Thoracic aorta (tissue), 2 donors: ENCODE measurements around the gene TNPO3. TPM values are rescaled to one million over a fixed set of nuclear protein-coding genes. Genes with fewer than 3 reads are reported as not detected.

Source experiments
- ATAC-seq: fragments of 150-250 bp; one replicate; pipeline ENCODE4 v1.8.0; 2017; ENCODE audit warnings: low read depth; ENCODE audit not compliant: insufficient number of reproducible peaks, low FRiP score
- DNase-seq: peaks from one replicate; pipeline ENCODE4 v3.0.0-alpha.2; 2020; ENCODE audit warnings: low spot score
- H3K27ac ChIP-seq, 2 donors: fragments of 200-600 bp; sonication (generic); 1 replicate in 1 of 2; 2 replicates in 1 of 2; pipeline ENCODE4 v1.5.1; 2016; ENCODE audit warnings: mild to moderate bottlenecking in 2 of 2, moderate library complexity in 2 of 2
- H3K27me3 ChIP-seq: fragments of 200-600 bp; sonication (generic); replicated peaks from 2 replicates; pipeline ENCODE4 v1.6.0; 2016; ENCODE audit warnings: mild to moderate bottlenecking; ENCODE audit not compliant: insufficient read depth
- H3K36me3 ChIP-seq: fragments of 200-600 bp; sonication (generic); one replicate; pipeline ENCODE4 v1.5.1; 2016
- H3K4me1 ChIP-seq, 2 donors: fragments of 200-600 bp; sonication (generic); 1 replicate in 1 of 2; 2 replicates in 1 of 2; pipeline versions ENCODE4 v1.5.1 to v1.6.0; 2016; ENCODE audit warnings: low read depth in 2 of 2, mild to moderate bottlenecking in 1 of 2; ENCODE audit not compliant: control insufficient read depth in 1 of 2
- H3K4me3 ChIP-seq: fragments of 200-600 bp; sonication (generic); 2 replicates; pipeline ENCODE4 v1.5.1; 2016; ENCODE audit warnings: mild to moderate bottlenecking
- H3K9me3 ChIP-seq: fragments of 200-600 bp; sonication (generic); 2 replicates; pipeline ENCODE4 v1.5.1; 2016
- total RNA-seq, 2 donors: library from RNA; depleted of rRNA; stranded (reverse); fragments of >200 nt; gene quantifications; one replicate each; pipeline versions ENCODE4 v1.1.0 to v1.2.3, GENCODE V29; 2016
- TF ChIP-seq, protein P1 (sequence below): fragments of 200-600 bp; sonication (generic); IDR thresholded peaks from one replicate; pipeline ENCODE4 v1.5.1; 2019; ENCODE audit warnings: antibody characterized with exemption

The TNPO3 gene
- total RNA-seq, 2 donors from 2014 or later: 28.6 to 29.5 TPM

DNA sequence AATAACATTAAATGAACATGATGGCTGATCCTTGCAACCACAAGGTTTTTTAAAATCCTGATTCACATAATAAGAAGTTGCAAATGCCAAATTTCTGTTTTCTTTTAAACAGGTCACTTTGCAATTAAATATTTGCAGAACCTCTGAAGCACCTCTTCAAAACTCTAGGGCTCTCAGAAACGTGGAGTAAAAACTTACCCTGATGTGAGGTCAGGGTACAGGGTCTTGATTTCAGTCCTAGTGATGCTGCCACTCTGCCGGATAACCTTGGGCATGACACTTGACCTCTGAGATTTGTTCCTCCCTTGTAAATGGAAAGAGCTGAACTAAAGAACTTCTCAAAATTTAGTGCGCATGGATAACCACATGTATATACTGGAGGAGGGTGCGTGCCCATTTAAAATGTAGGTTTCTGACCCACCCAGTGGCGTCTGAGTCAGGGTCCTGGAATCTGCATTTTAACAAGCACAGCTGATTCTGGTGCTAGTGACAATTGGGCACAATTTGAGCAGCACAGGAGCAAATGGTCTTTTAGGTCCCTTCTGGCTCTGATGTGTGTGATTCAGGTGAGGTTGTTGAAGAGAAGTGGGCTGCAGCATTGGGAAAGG, 35.5 kb upstream of the TNPO3 start:
- Histone ChIP-seq H3K36me3 (no peaks in the 10 kb centered on the region), H3K27me3 (no peaks in the 10 kb centered on the region), H3K4me1 (no peaks in the 10 kb centered on the region), H3K4me3 (no peak overlapping the region), H3K9me3 (no peaks in the 10 kb centered on the region), H3K27ac (no peak overlapping the region)
- TF ChIP-seq, protein P1, sequence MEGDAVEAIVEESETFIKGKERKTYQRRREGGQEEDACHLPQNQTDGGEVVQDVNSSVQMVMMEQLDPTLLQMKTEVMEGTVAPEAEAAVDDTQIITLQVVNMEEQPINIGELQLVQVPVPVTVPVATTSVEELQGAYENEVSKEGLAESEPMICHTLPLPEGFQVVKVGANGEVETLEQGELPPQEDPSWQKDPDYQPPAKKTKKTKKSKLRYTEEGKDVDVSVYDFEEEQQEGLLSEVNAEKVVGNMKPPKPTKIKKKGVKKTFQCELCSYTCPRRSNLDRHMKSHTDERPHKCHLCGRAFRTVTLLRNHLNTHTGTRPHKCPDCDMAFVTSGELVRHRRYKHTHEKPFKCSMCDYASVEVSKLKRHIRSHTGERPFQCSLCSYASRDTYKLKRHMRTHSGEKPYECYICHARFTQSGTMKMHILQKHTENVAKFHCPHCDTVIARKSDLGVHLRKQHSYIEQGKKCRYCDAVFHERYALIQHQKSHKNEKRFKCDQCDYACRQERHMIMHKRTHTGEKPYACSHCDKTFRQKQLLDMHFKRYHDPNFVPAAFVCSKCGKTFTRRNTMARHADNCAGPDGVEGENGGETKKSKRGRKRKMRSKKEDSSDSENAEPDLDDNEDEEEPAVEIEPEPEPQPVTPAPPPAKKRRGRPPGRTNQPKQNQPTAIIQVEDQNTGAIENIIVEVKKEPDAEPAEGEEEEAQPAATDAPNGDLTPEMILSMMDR: no peak
- DNase-seq: no peak
- no peak for ATAC-seq

DNA sequence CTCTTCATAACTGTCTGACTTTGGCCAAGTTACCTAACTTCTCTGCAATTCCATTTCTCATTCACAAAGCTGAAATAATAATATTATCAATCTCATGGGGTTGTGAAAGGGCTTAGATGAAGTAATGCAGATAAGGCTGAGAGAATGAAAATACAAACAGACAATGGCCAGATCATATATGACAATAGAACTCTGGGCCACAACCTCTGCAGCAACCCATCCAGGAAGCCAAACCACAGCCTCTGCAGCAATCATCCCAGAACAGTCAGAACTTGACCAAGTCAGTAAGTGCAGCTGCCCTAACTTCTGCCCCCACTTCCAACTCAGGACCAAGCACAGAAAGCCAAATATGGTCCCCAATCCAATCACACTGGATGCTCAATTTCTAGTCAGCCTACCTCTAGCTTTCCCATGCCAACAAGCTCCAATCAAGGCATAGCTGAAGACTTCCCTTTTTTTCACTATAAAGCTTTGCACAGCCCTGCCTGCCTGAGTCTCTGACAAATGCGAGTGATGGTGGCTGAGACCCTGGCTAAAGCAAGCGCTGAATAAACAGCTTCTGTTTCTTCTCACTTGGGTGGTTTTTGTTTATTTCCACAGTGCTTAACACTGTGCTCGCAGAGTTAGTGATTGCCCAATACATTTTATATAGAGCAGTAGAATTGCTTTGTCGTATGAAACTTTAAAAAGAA, 34.8 kb upstream of the TNPO3 start:
- Histone ChIP-seq H3K9me3 (no peaks in the 10 kb centered on the region), H3K36me3 (no peaks in the 10 kb centered on the region), H3K27me3 (no peaks in the 10 kb centered on the region), H3K4me1 (no peaks in the 10 kb centered on the region), H3K27ac (no peak overlapping the region), H3K4me3 (no peak overlapping the region)
- TF ChIP-seq, protein P1: no peak
- no peak for ATAC-seq
- no peak for DNase-seq

DNA sequence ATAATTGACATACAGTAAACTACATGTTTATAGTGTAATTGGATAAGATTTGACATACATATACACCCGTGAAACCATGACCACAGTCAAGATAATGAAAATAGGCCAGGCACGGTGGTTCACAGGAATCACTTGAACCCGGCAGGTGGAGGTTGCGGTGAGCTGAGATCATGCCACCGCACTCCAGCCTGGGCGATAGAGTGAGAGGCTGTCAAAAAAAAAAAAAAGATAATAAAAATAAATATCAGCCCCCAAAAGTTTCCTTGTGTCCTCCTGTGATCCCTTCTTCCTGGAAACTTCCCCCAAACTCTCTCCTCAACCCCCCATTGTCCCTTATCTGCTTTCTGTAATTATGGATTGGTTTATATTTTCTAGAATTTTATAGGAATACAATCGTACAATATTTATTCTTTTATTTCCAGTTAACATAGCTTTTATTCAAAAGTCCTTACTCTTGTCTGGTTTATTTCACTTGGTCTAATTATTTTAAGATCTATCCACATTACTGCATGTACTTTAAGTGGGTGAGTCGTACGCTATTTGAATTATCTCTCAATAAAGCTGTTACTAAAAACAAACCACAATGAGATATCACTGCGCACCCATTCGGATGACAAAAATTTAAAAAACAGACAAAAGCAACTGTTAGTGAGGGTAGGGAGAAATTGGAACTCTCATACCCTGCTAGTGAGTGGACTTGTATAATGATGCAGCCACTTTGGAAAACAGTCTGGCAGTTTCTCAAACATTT, 30.1 kb upstream of the TNPO3 start:
- Histone ChIP-seq H3K36me3 (no peaks in the 10 kb centered on the region), H3K4me3 (no peak overlapping the region), H3K4me1 (no peaks in the 10 kb centered on the region), H3K27me3 (no peaks in the 10 kb centered on the region), H3K27ac (no peak overlapping the region), H3K9me3 (no peaks in the 10 kb centered on the region)
- ATAC-seq (no peak), DNase-seq (no peak)
- TF ChIP-seq, protein P1: no peak

DNA sequence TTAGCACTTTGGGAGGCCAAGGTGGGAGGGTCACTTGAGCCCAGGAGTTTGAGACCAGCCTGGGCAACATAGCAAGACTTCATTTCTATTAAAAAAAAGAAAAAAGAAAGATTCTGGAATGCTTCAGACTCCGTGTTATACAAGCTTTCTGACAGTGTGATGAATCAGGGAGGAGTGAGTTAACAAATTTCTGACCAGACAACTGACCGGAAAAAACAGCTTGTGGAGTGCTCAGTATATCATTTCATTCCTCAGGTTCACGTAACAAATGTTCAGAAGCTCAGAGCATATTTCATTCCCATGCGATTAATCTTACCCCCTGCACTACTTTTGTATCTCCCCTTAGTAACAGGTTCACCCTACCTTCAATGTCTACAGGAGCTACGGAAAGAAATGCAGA, 28.6 kb upstream of the TNPO3 start:
- H3K27me3 ChIP-seq: no peaks in the 10 kb centered on the region
- DNase-seq: no peak
- H3K27ac ChIP-seq: no peak overlapping the region
- H3K36me3 ChIP-seq: no peaks in the 10 kb centered on the region
- ATAC-seq: no peak
- no peaks in the 10 kb centered on the region for H3K9me3 ChIP-seq
- no peak overlapping the region for H3K4me3 ChIP-seq
- TF ChIP-seq, protein P1: no peak
- no peaks in the 10 kb centered on the region for H3K4me1 ChIP-seq

DNA sequence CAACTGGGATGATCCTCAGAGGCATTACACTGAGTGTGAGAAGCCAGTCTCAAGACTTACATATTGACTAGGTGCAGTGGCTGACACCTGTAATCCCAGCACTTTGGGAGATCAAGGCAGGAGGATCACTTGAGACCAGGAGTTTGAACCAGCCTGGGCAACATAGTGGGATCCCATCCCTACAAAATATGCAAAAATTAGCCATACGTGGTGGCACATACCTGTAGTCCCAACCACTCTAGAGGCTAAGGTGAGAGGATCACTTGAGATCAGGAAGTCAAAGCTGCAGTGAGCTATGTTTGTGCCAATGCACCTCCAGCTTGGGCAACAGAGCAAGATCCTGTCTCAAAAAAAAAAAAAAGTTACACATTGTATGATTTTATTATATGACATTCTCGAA, 23.5 kb upstream of the TNPO3 start:
- Histone ChIP-seq H3K27me3 (no peaks in the 10 kb centered on the region), H3K27ac (no peak overlapping the region), H3K36me3 (no peaks in the 10 kb centered on the region), H3K4me1 (no peaks in the 10 kb centered on the region), H3K9me3 (no peaks in the 10 kb centered on the region), H3K4me3 (no peak overlapping the region)
- TF ChIP-seq, protein P1: no peak
- ATAC-seq (no peak), DNase-seq (no peak)
